IMR-90 (cell line): ENCODE measurements around the gene OPCML. TPM values are rescaled to one million over a fixed set of nuclear protein-coding genes. Genes with fewer than 3 reads are reported as not detected.

Experiments used
- ATAC-seq: fragments of 200-7000 bp; cut with Tn5 transposase; 2 replicates; pipeline ENCODE4 v1.9.1; 2020; ENCODE audit warnings: low read depth, mild to moderate bottlenecking, moderate library complexity
- BruUV-seq: library from RNA; stranded (reverse); fragments of 400-500 nt; replicated peaks from 2 replicates; lab custom pipeline; 2021; lab: Mats Ljungman, UMichigan
- CTCF ChIA-PET: fragments of 300-600 bp; formaldehyde crosslinking; extraction: SDS; loops from one replicate; lab custom pipeline; 2021; ENCODE audit warnings: antibody characterized with exemption; lab: Yijun Ruan, JAX
- POLR2A ChIA-PET: fragments of 300-600 bp; sonication (Branson Sonifier 250); formaldehyde crosslinking; loops from one replicate; lab custom pipeline; 2022; ENCODE audit warnings: antibody characterized with exemption; ENCODE audit not compliant: unreplicated experiment; lab: Charles Lee
- DNase-seq: peaks from one replicate; pipeline ENCODE4 v3.0.0; 2013
- H2AFZ ChIP-seq: replicated peaks from 2 replicates; pipeline ENCODE3; 2013; ENCODE audit warnings: low read length, mild to moderate bottlenecking; ENCODE audit not compliant: poor library complexity
- H2AK5ac ChIP-seq: 2 replicates; pipeline ENCODE4 v1.6.1; 2013; ENCODE audit warnings: low read depth, low read length, inconsistent platforms
- H2AK9ac ChIP-seq: replicated peaks from 2 replicates; pipeline ENCODE3; 2013; ENCODE audit warnings: mild to moderate bottlenecking, low read depth, low read length, moderate library complexity; ENCODE audit not compliant: poor library complexity
- H2BK120ac ChIP-seq: 2 replicates; pipeline ENCODE4 v1.6.1; 2013; ENCODE audit warnings: low read depth, low read length, inconsistent platforms
- H2BK15ac ChIP-seq: 3 replicates; pipeline ENCODE4 v1.6.1; 2013; ENCODE audit warnings: low read depth, low read length, inconsistent platforms
- H2BK20ac ChIP-seq: 2 replicates; pipeline ENCODE4 v1.6.1; 2013; ENCODE audit warnings: low read depth, mild to moderate bottlenecking, inconsistent platforms, low read length, moderate library complexity
- H2BK5ac ChIP-seq: 2 replicates; pipeline ENCODE4 v1.6.1; 2013; ENCODE audit warnings: mild to moderate bottlenecking, low read depth, low read length, inconsistent platforms; ENCODE audit not compliant: poor library complexity, severe bottlenecking
- H3K14ac ChIP-seq: replicated peaks from 2 replicates; pipeline ENCODE4 v1.6.1; 2013; ENCODE audit warnings: low read depth, low read length, inconsistent platforms
- H3K18ac ChIP-seq: 2 replicates; pipeline ENCODE4 v1.6.1; 2013; ENCODE audit warnings: low read depth, low read length, control low read depth
- H3K23ac ChIP-seq: 2 replicates; pipeline ENCODE4 v1.6.1; 2013; ENCODE audit warnings: low read depth, low read length, inconsistent platforms
- H3K27ac ChIP-seq: 2 replicates; pipeline ENCODE4 v1.5.1; 2013; ENCODE audit warnings: mild to moderate bottlenecking, control low read depth, low read length; ENCODE audit not compliant: insufficient read depth
- H3K27me3 ChIP-seq: 2 replicates; pipeline ENCODE4 v1.6.1; 2013; ENCODE audit warnings: low read length; ENCODE audit not compliant: control insufficient read depth, insufficient read depth
- H3K36me3 ChIP-seq: 2 replicates; pipeline ENCODE4 v1.6.1; 2013; ENCODE audit warnings: low read length, mixed read lengths; ENCODE audit not compliant: control insufficient read depth, insufficient read depth
- H3K4ac ChIP-seq: 2 replicates; pipeline ENCODE4 v1.6.1; 2013; ENCODE audit warnings: low read depth, low read length, inconsistent platforms
- H3K4me1 ChIP-seq: 2 replicates; pipeline ENCODE4 v1.6.1; 2013; ENCODE audit warnings: low read length, mixed read lengths; ENCODE audit not compliant: control insufficient read depth, insufficient read depth
- H3K4me2 ChIP-seq: 2 replicates; pipeline ENCODE4 v1.6.1; 2013; ENCODE audit warnings: low read depth, mild to moderate bottlenecking, control low read depth, low read length, moderate library complexity
- H3K4me3 ChIP-seq: 2 replicates; pipeline ENCODE4 v1.5.1; 2013; ENCODE audit warnings: low read depth, mild to moderate bottlenecking, control low read depth, low read length, moderate library complexity; ENCODE audit not compliant: insufficient read depth
- H3K56ac ChIP-seq: 2 replicates; pipeline ENCODE4 v1.6.1; 2013; ENCODE audit warnings: low read length, inconsistent platforms; ENCODE audit not compliant: insufficient read depth; ENCODE audit errors: extremely low read depth
- H3K79me1 ChIP-seq, 2 experiments: 2 replicates each; pipeline ENCODE4 v1.6.1; 2013; ENCODE audit warnings: low read length in 2 of 2, inconsistent platforms in 1 of 2, low read depth in 1 of 2
- H3K9ac ChIP-seq: 2 replicates; pipeline ENCODE4 v1.6.1; 2013; ENCODE audit warnings: low read depth, low read length, control low read depth
- H3K9me1 ChIP-seq: 2 replicates; pipeline ENCODE4 v1.6.1; 2013; ENCODE audit warnings: low read length, inconsistent platforms; ENCODE audit not compliant: insufficient read depth
- H3K9me3 ChIP-seq: 2 replicates; pipeline ENCODE4 v1.6.1; 2013; ENCODE audit warnings: low read length; ENCODE audit not compliant: control insufficient read depth, insufficient read depth
- H4K20me1 ChIP-seq: 2 replicates; pipeline ENCODE4 v1.6.1; 2013; ENCODE audit warnings: low read length, inconsistent platforms; ENCODE audit not compliant: insufficient read depth
- H4K5ac ChIP-seq: 2 replicates; pipeline ENCODE4 v1.6.1; 2013; ENCODE audit warnings: mild to moderate bottlenecking, low read depth, low read length, control low read depth
- H4K8ac ChIP-seq, 2 experiments: 2 replicates each; pipeline ENCODE4 v1.6.1; 2013; ENCODE audit warnings: low read depth in 2 of 2, low read length in 2 of 2, control low read depth in 1 of 2, inconsistent platforms in 1 of 2
- H4K91ac ChIP-seq: 2 replicates; pipeline ENCODE4 v1.6.1; 2013; ENCODE audit warnings: low read depth, low read length, inconsistent platforms; ENCODE audit not compliant: insufficient read depth
- BHLHE40 ChIP-seq: fragments of 150-350 bp; IDR thresholded peaks from 2 replicates; pipeline ENCODE4 v1.6.1; 2016; ENCODE audit warnings: mild to moderate bottlenecking, low read depth, low read length
- CEBPB ChIP-seq: IDR thresholded peaks from 2 replicates; pipeline ENCODE4 v1.6.1; 2012; ENCODE audit warnings: low read depth, low read length, improper control_type of control experiment
- CHD1 ChIP-seq: IDR thresholded peaks from 2 replicates; pipeline ENCODE4 v1.6.1; 2012; ENCODE audit warnings: low read depth, low read length, improper control_type of control experiment
- FOS ChIP-seq: fragments of 150-350 bp; IDR thresholded peaks from 2 replicates; pipeline ENCODE4 v1.6.1; 2016; ENCODE audit warnings: low read depth, low read length
- MAFK ChIP-seq: IDR thresholded peaks from 2 replicates; pipeline ENCODE4 v1.6.1; 2012; ENCODE audit warnings: low read depth, low read length, improper control_type of control experiment
- MAZ ChIP-seq: IDR thresholded peaks from 2 replicates; pipeline ENCODE4 v1.6.1; 2012; ENCODE audit warnings: low read depth, mild to moderate bottlenecking, low read length, improper control_type of control experiment, moderate library complexity, borderline replicate concordance
- MXI1 ChIP-seq: IDR thresholded peaks from 2 replicates; pipeline ENCODE4 v1.6.1; 2012; ENCODE audit warnings: low read depth, mild to moderate bottlenecking, low read length, moderate library complexity, borderline replicate concordance
- NFE2L2 ChIP-seq: fragments of 150-350 bp; IDR thresholded peaks from 2 replicates; pipeline ENCODE4 v1.6.1; 2016; ENCODE audit warnings: low read depth, mild to moderate bottlenecking, low read length
- POLR2A ChIP-seq: IDR thresholded peaks from 2 replicates; pipeline ENCODE4 v1.6.1; 2012; ENCODE audit warnings: mild to moderate bottlenecking, low read depth, low read length
- RAD21 ChIP-seq: IDR thresholded peaks from 2 replicates; pipeline ENCODE4 v1.6.1; 2012; ENCODE audit warnings: low read length, improper control_type of control experiment
- RCOR1 ChIP-seq: IDR thresholded peaks from 2 replicates; pipeline ENCODE4 v1.6.1; 2012; ENCODE audit warnings: mild to moderate bottlenecking, low read length, improper control_type of control experiment; ENCODE audit not compliant: insufficient replicate concordance
- RFX5 ChIP-seq: IDR thresholded peaks from 2 replicates; pipeline ENCODE4 v1.8.0; 2012; ENCODE audit warnings: low read depth, mild to moderate bottlenecking, low read length, moderate library complexity
- SMC3 ChIP-seq: fragments of 150-350 bp; IDR thresholded peaks from 2 replicates; pipeline ENCODE4 v1.6.1; 2016; ENCODE audit warnings: low read depth, mild to moderate bottlenecking, antibody characterized with exemption, low read length, moderate library complexity
- WGBS, 2 experiments: methylation state at CpG; one replicate each; pipeline versions ENCODE4 v1.1.5 to v1.1.7; 2013; ENCODE audit warnings: missing lambda C conversion rate in 2 of 2; ENCODE audit not compliant: insufficient read length in 1 of 2; ENCODE audit errors: extremely low coverage in 2 of 2; 5-methylcytosine and 5-hydroxymethylcytosine counted together
- dilution Hi-C: fragments of 300-500 bp; cut with HindIII; formaldehyde crosslinking; loops from one replicate; pipeline ENCODE4 v1.14.3; 2018; ENCODE audit warnings: low sequenced_read_pairs; ENCODE audit not compliant: unreplicated experiment
- in situ Hi-C: fragments of 300-500 bp; cut with MboI; formaldehyde crosslinking; loops from 3 replicates; pipeline ENCODE4 v1.14.3; 2019; ENCODE audit warnings: low sequenced_read_pairs, inconsistent platforms, mixed read lengths
- intact Hi-C: fragments of 100-400 bp; cut with micrococcal nuclease; formaldehyde crosslinking; loops from 2 replicates; pipeline ENCODE4 v1.10.0; 2022
- polyA plus RNA-seq, 3 experiments: library from polyadenylated mRNA; depleted of rRNA; stranded (reverse); fragments of >200 nt; gene quantifications; 2 replicates each; pipeline ENCODE4 v1.2.3, GENCODE V29; 2012; ENCODE audit warnings: low replicate concordance in 1 of 3
- total RNA-seq: library from RNA; depleted of rRNA; stranded (reverse); fragments of >200 nt; gene quantifications from 2 replicates; pipeline ENCODE4 v1.2.3, GENCODE V29; 2012
- TF ChIP-seq, protein P1 (sequence below): fragments of 150-350 bp; IDR thresholded peaks from 2 replicates; pipeline ENCODE4 v1.6.1; 2016; ENCODE audit warnings: low read depth, mild to moderate bottlenecking, low read length, moderate library complexity, borderline replicate concordance
- TF ChIP-seq, protein P2 (sequence below): conservative IDR thresholded peaks from 2 replicates; pipeline ENCODE4 v1.5.1; 2012; ENCODE audit warnings: mild to moderate bottlenecking, low read depth, low read length, improper control_type of control experiment
- TF ChIP-seq, protein P3 (sequence below): fragments of 150-350 bp; IDR thresholded peaks from 2 replicates; pipeline ENCODE4 v1.6.1; 2017; ENCODE audit warnings: mild to moderate bottlenecking, antibody characterized with exemption, low read length, low read depth

The OPCML gene
- total and polyA plus RNA-seq, 2 of the 4 experiments (the other 2 are of a cell fraction), result under 0.01 to 2.6 TPM

DNA sequence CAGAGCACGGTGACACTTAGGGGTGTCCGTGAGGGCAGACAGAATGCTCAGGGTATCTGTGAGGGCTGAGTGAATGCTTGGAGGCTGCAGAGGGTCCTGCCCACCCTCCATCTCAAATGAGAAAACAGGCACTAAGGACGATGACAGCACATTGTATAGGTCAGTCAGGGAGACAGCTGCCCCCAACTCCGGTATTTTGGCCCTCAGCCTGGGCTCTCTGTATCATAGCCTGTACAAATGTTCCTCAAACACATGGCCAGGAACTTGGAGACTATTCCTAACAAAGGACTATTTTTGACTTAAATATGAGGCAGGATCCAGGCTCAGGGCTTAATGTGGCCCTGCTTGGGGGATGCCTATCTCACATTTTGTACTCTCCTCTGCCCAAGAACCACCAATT lies 145.4 kb downstream of the OPCML start:
- Histone ChIP-seq H2BK120ac (no peak overlapping the region), H3K4me1 (no peaks in the 10 kb centered on the region), H2BK15ac (no peak overlapping the region), H3K4me2 (no peak overlapping the region), H3K9me3 (peaks cover 46% of the 10 kb centered on the region), H2AFZ (no peak overlapping the region), H4K91ac (no peak overlapping the region), H3K79me1 (no peaks in the 10 kb centered on the region), H4K5ac (no peak overlapping the region), H3K27ac (no peak overlapping the region), H3K4me3 (no peak overlapping the region), H3K23ac (no peak overlapping the region), H2BK5ac (no peak overlapping the region), H3K27me3 (no peaks in the 10 kb centered on the region), H3K56ac (no peak overlapping the region), H3K9me1 (no peaks in the 10 kb centered on the region), H2AK9ac (no peak overlapping the region), H3K18ac (no peak overlapping the region), H3K4ac (no peak overlapping the region), H2BK20ac (no peak overlapping the region), H3K36me3 (no peaks in the 10 kb centered on the region), H4K8ac (no peak overlapping the region), H2AK5ac (no peak overlapping the region), H4K20me1 (no peaks in the 10 kb centered on the region), H3K14ac (no peak overlapping the region), H3K9ac (no peak overlapping the region)
- no TSS peak for BruUV-seq
- in situ Hi-C loops, result no loop called here
- ChIA-PET CTCF (no interaction called here), POLR2A (no interaction called here)
- TF ChIP-seq NFE2L2, result no peak
- TF ChIP-seq CEBPB, result no peak
- no peak for TF ChIP-seq FOS
- TF ChIP-seq, protein P1, sequence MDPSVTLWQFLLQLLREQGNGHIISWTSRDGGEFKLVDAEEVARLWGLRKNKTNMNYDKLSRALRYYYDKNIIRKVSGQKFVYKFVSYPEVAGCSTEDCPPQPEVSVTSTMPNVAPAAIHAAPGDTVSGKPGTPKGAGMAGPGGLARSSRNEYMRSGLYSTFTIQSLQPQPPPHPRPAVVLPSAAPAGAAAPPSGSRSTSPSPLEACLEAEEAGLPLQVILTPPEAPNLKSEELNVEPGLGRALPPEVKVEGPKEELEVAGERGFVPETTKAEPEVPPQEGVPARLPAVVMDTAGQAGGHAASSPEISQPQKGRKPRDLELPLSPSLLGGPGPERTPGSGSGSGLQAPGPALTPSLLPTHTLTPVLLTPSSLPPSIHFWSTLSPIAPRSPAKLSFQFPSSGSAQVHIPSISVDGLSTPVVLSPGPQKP, result no peak
- no peak for TF ChIP-seq RAD21
- no peak for TF ChIP-seq POLR2A
- TF ChIP-seq BHLHE40, result no peak
- no peak for TF ChIP-seq SMC3
- TF ChIP-seq RFX5, result no peak
- TF ChIP-seq MXI1, result no peak
- TF ChIP-seq CHD1, result no peak
- TF ChIP-seq, protein P2, sequence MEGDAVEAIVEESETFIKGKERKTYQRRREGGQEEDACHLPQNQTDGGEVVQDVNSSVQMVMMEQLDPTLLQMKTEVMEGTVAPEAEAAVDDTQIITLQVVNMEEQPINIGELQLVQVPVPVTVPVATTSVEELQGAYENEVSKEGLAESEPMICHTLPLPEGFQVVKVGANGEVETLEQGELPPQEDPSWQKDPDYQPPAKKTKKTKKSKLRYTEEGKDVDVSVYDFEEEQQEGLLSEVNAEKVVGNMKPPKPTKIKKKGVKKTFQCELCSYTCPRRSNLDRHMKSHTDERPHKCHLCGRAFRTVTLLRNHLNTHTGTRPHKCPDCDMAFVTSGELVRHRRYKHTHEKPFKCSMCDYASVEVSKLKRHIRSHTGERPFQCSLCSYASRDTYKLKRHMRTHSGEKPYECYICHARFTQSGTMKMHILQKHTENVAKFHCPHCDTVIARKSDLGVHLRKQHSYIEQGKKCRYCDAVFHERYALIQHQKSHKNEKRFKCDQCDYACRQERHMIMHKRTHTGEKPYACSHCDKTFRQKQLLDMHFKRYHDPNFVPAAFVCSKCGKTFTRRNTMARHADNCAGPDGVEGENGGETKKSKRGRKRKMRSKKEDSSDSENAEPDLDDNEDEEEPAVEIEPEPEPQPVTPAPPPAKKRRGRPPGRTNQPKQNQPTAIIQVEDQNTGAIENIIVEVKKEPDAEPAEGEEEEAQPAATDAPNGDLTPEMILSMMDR, result no peak
- TF ChIP-seq MAZ, result no peak
- TF ChIP-seq, protein P3, sequence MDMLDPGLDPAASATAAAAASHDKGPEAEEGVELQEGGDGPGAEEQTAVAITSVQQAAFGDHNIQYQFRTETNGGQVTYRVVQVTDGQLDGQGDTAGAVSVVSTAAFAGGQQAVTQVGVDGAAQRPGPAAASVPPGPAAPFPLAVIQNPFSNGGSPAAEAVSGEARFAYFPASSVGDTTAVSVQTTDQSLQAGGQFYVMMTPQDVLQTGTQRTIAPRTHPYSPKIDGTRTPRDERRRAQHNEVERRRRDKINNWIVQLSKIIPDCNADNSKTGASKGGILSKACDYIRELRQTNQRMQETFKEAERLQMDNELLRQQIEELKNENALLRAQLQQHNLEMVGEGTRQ, result no peak
- no peak for TF ChIP-seq RCOR1
- no peak for TF ChIP-seq MAFK
- DNase-seq (no peak), ATAC-seq (no peak)
- intact Hi-C loops, result no loop called here
- no CpG with 5 or more reads among the region's 4 CpGs for WGBS, 2 experiments
- dilution Hi-C loops, result no loop called here
